Uterus (tissue), 4 donors: ENCODE measurements around the gene ITPR2. TPM values are rescaled to one million over a fixed set of nuclear protein-coding genes. Genes with fewer than 3 reads are reported as not detected.

Source experiments
- DNase-seq, 2 donors: peaks; one replicate each; pipeline ENCODE4 v3.0.0-alpha.2; 2019 to 2020
- H3K27ac ChIP-seq, 2 donors: fragments of 200-600 bp; sonication (generic); 1 replicate in 1 of 2; 2 replicates in 1 of 2; pipeline ENCODE4 v1.5.1; 2016 to 2018
- H3K27me3 ChIP-seq, 2 donors: fragments of 200-600 bp; sonication (generic); one replicate each; pipeline ENCODE4 v1.5.1; 2018 to 2019; ENCODE audit warnings: control low read depth in 1 of 2
- H3K36me3 ChIP-seq, 2 donors: fragments of 200-600 bp; sonication (generic); one replicate each; pipeline ENCODE4 v1.5.1; 2019; ENCODE audit warnings: control low read depth in 1 of 2
- H3K4me1 ChIP-seq, 2 donors: fragments of 200-600 bp; sonication (generic); one replicate each; pipeline ENCODE4 v1.5.1; 2018 to 2019; ENCODE audit warnings: control low read depth in 1 of 2
- H3K4me3 ChIP-seq, 2 donors: fragments of 200-600 bp; sonication (generic); 1 replicate in 1 of 2; 2 replicates in 1 of 2; pipeline ENCODE4 v1.5.1; 2018 to 2019; ENCODE audit warnings: mild to moderate bottlenecking in 1 of 2
- H3K9me3 ChIP-seq, 2 donors: fragments of 200-600 bp; sonication (generic); one replicate each; pipeline ENCODE4 v1.5.1; 2019; ENCODE audit warnings: control low read depth in 1 of 2
- CTCF ChIP-seq, 4 experiments: fragments of 200-600 bp in 2 of 4; fragments of 450-650 bp in 2 of 4; sonication (generic) in 2 of 4; IDR thresholded peaks; one replicate each; pipeline ENCODE4 v1.5.1; 2016 to 2019; ENCODE audit warnings: antibody characterized with exemption in 4 of 4, mild to moderate bottlenecking in 2 of 4, moderate library complexity in 1 of 4
- POLR2A ChIP-seq, 2 donors: fragments of 450-650 bp; IDR thresholded peaks; one replicate each; pipeline ENCODE4 v1.6.1; 2016; ENCODE audit warnings: antibody characterized with exemption in 2 of 2, mild to moderate bottlenecking in 1 of 2, moderate library complexity in 1 of 2
- intact Hi-C: fragments of 100-400 bp; cut with DNase I; formaldehyde crosslinking; loops from one replicate; pipeline ENCODE4 v1.15.1; 2023; ENCODE audit warnings: low total_unique reads
- total RNA-seq, 4 donors: library from RNA; depleted of rRNA in 3 of 4; stranded (reverse); fragments of >200 nt in 3 of 4; gene quantifications; one replicate each; pipeline versions ENCODE4 v1.1.0 to v1.2.4, GENCODE V29; 2014 to 2023
- donor health status: DM: yes; HTN: yes; CAD: no.

The ITPR2 gene
- total RNA-seq, 4 donors from 2014 or later = 53.5 to 271 (median 60.4) TPM

GRCh38 chr12:26563552-26563951 is 269.4 kb downstream of the ITPR2 start:
- Histone ChIP-seq H3K27me3 (no peaks in the 10 kb centered on the region), H3K27ac (no peak overlapping the region), H3K36me3 (no peaks in the 10 kb centered on the region), H3K9me3 (no peaks in the 10 kb centered on the region), H3K4me3 (no peak overlapping the region), H3K4me1 (no peaks in the 10 kb centered on the region)
- no peak for DNase-seq
- intact Hi-C loops = no loop called here
- TF ChIP-seq CTCF (IDR thresholded peaks at IDR 0.05) = no peak
- no peak for TF ChIP-seq POLR2A (IDR thresholded peaks at IDR 0.05)

- TF ChIP-seq CTCF (IDR thresholded peaks at IDR 0.05) (no peak), POLR2A (IDR thresholded peaks at IDR 0.05) (no peak)
- intact Hi-C loops = no loop called here
Observed at GRCh38 chr12:26557326-26557725, 275.7 kb downstream of the ITPR2 start.

GRCh38 chr12:26556916-26557315 is 276.1 kb downstream of the ITPR2 start:
- Histone ChIP-seq H3K27me3 (no peaks in the 10 kb centered on the region), H3K4me1 (no peaks in the 10 kb centered on the region), H3K27ac (no peak overlapping the region), H3K9me3 (no peaks in the 10 kb centered on the region), H3K4me3 (no peak overlapping the region), H3K36me3 (no peaks in the 10 kb centered on the region)
- no peak for DNase-seq
- intact Hi-C loops = no loop called here
- TF ChIP-seq CTCF (IDR thresholded peaks at IDR 0.05) (no peak), POLR2A (IDR thresholded peaks at IDR 0.05) (no peak)

More at GRCh38 chr12:26557326-26557725, 275.7 kb downstream of the ITPR2 start:
- Histone ChIP-seq H3K27me3 (no peaks in the 10 kb centered on the region), H3K4me3 (no peak overlapping the region), H3K36me3 (no peaks in the 10 kb centered on the region), H3K9me3 (no peaks in the 10 kb centered on the region), H3K27ac (no peak overlapping the region), H3K4me1 (no peaks in the 10 kb centered on the region)
- no peak for DNase-seq

GRCh38 chr12:26555139-26555538 is 277.9 kb downstream of the ITPR2 start:
- H3K27me3 ChIP-seq = no peaks in the 10 kb centered on the region
- H3K4me3 ChIP-seq = no peak overlapping the region
- no peak for DNase-seq
- H3K27ac ChIP-seq = no peak overlapping the region
- H3K4me1 ChIP-seq = no peaks in the 10 kb centered on the region
- H3K36me3 ChIP-seq = no peaks in the 10 kb centered on the region
- intact Hi-C loops = no loop called here
- no peaks in the 10 kb centered on the region for H3K9me3 ChIP-seq
- TF ChIP-seq CTCF (IDR thresholded peaks at IDR 0.05) = no peak
- TF ChIP-seq POLR2A (IDR thresholded peaks at IDR 0.05) = no peak

GRCh38 chr12:26554332-26554731 is 278.7 kb downstream of the ITPR2 start:
- intact Hi-C loops = no loop called here

More at GRCh38 chr12:26554332-26554731, 278.7 kb downstream of the ITPR2 start:
- no peak for TF ChIP-seq CTCF (IDR thresholded peaks at IDR 0.05)
- TF ChIP-seq POLR2A (IDR thresholded peaks at IDR 0.05) = no peak
- Histone ChIP-seq H3K9me3 (no peaks in the 10 kb centered on the region), H3K4me3 (no peak overlapping the region), H3K27me3 (no peaks in the 10 kb centered on the region), H3K36me3 (no peaks in the 10 kb centered on the region), H3K27ac (no peak overlapping the region), H3K4me1 (no peaks in the 10 kb centered on the region)
- DNase-seq = no peak
